AG04450 (cell line): ENCODE results near the gene PCGF1. TPM values are rescaled to one million over a fixed set of nuclear protein-coding genes. Genes with fewer than 3 reads are reported as not detected.

Experiments
- CTCF ChIA-PET: fragments of 300-600, 350-600 bp; formaldehyde crosslinking; extraction: SDS; loops from one replicate; lab custom pipeline; 2022; ENCODE audit warnings: antibody characterized with exemption, inconsistent platforms; lab: Charles Lee
- POLR2A ChIA-PET: fragments of 350-600 bp; formaldehyde crosslinking; extraction: SDS; loops from one replicate; lab custom pipeline; 2021; ENCODE audit warnings: antibody characterized with exemption, inconsistent platforms; lab: Yijun Ruan, JAX
- DNase-seq: peaks from one replicate; pipeline ENCODE4 v3.0.0-alpha.2; 2011; ENCODE audit warnings: low read depth, low spot score
- H3K27ac ChIP-seq: one replicate; pipeline ENCODE4 v1.5.1; 2012; ENCODE audit warnings: low read depth, low read length, control low read depth
- H3K27me3 ChIP-seq: one replicate; pipeline ENCODE4 v1.6.0; 2012; ENCODE audit warnings: low read length; ENCODE audit not compliant: control insufficient read depth, insufficient read depth
- H3K4me3 ChIP-seq: 2 replicates; pipeline ENCODE4 v1.5.1; 2011; ENCODE audit warnings: mild to moderate bottlenecking, low read depth, low read length, control low read depth
- H3K9me3 ChIP-seq: 2 replicates; pipeline ENCODE4 v1.5.1; 2012; ENCODE audit warnings: low read length; ENCODE audit not compliant: control insufficient read depth, insufficient read depth
- polyA plus RNA-seq: library from polyadenylated mRNA; depleted of rRNA; stranded (reverse); fragments of >200 nt; gene quantifications from 2 replicates; pipeline ENCODE4 v1.2.3, GENCODE V29; 2011
- TF ChIP-seq, protein P1 (sequence below): IDR thresholded peaks from 2 replicates; pipeline ENCODE4 v1.5.1; 2011; ENCODE audit warnings: low read depth, low read length, control low read depth, inconsistent platforms

Gene PCGF1
- polyA plus RNA-seq, 1 experiment: 20.9 TPM

DNA sequence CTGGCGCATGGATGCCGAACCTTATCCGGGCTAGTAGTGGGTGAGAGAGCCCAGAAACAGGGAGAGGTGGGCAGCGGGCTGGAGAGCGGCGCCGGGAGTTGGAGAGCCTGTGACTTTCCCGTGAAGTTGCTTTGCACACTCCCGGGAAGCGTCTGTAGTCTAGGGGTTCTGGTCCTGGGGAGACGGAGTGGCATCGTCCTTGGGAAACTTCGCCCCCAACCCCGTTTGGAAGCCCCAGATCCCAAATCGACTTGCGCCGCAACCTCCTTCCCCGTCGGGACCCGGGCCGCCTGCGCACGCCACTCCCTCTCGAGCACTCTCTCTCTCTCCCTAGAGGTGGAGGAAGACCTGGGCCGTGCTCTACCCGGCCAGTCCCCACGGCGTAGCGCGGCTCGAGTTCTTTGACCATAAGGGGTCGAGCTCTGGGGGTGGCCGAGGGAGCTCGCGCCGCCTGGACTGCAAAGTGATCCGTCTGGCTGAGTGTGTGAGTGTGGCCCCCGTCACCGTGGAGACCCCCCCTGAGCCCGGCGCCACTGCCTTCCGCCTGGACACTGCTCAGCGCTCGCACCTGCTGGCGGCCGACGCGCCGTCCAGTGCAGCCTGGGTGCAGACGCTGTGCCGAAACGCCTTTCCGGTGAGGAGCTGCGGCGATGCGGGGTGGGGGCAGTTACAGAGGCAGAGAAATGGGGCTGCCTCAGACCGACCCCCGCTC is 47.5 kb upstream of the PCGF1 start:
- TF ChIP-seq, protein P1, sequence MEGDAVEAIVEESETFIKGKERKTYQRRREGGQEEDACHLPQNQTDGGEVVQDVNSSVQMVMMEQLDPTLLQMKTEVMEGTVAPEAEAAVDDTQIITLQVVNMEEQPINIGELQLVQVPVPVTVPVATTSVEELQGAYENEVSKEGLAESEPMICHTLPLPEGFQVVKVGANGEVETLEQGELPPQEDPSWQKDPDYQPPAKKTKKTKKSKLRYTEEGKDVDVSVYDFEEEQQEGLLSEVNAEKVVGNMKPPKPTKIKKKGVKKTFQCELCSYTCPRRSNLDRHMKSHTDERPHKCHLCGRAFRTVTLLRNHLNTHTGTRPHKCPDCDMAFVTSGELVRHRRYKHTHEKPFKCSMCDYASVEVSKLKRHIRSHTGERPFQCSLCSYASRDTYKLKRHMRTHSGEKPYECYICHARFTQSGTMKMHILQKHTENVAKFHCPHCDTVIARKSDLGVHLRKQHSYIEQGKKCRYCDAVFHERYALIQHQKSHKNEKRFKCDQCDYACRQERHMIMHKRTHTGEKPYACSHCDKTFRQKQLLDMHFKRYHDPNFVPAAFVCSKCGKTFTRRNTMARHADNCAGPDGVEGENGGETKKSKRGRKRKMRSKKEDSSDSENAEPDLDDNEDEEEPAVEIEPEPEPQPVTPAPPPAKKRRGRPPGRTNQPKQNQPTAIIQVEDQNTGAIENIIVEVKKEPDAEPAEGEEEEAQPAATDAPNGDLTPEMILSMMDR: no peak
- ChIA-PET POLR2A (interaction anchor here (0.9 to 1.0 kb wide), 2 partner anchors 12 to 23 kb away, joined by 3 to 7 read pairs; no protein-coding TSS in a partner anchor), CTCF (no interaction called here)
- H3K4me3 ChIP-seq: peak overlapping the region; percentile 97
- H3K27ac ChIP-seq: peak overlapping the region; percentile 47
- H3K27me3 ChIP-seq: no peaks in the 10 kb centered on the region
- DNase-seq: no peak
- H3K9me3 ChIP-seq: no peaks in the 10 kb centered on the region; the same call in 1 of the 2 replicates

DNA sequence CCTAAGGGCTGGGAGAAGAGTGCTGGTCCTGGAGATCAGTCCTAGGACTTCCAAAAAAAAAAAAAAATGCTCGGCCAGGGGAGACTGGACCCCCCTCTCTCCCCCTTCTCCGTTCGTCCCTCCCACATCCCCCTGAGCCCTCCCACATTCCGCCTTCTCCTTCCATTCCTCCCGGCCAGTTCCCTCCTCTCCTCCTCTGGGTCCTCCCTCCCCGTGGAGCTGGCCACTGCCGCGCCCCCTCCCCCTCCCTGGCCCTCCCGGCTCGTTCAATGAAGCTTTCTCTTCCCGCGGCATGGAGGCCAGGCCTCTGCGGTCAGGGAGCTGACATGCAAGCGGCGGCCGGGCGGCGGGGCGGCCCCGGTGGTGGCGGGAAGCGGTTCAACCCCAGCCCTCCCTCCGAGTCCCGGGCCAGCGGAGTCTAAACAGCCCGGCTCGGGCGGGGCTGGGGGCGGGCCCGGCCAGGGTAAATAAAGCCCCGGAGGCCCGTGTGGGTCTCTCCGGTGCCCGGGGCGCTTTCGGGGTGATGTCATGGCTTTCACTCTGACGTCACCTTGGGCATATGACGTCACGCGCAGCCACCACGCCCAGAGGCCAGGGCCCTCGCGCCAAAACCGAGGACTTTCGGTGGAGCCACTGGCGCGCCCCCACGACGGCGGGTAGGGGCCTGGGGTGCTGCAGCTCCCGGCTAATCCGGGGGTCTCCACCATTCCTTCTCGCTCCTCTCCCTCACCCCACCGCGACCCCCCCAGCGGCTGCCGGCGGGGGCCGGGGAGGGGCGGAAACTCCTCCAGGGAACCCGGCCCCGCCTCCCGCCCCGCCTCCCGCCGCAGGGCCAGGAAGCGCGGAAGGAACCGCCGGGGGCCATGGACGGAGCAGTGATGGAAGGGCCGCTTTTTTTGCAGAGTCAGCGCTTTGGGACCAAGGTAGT is 46.7 kb upstream of the PCGF1 start, which contains the start of the genes DOK1 and LOXL3:
DOK1 (plus strand) TSS at position 829 of the 928 bp plus-strand sequence; CDS start at position 864, 35 bp downstream.
LOXL3 (minus strand) TSS at position 51 of the 928 bp plus-strand sequence. CDS start 1,308 bp downstream, outside the sequence.
- TF ChIP-seq, protein P1: no peak
- H3K9me3 ChIP-seq: peaks cover 4% of the 10 kb centered on the region; the same call in 1 of the 2 replicates
- H3K27ac ChIP-seq: peak within 1 kb of the TSS; percentile 91
- peak within 1 kb of the TSS; percentile 97 for H3K4me3 ChIP-seq
- ChIA-PET CTCF (interaction anchor here (0.6 to 1.0 kb wide), 5 partner anchors 22 to 322 kb away, joined by 4 to 10 read pairs (median 5); no protein-coding TSS in a partner anchor), POLR2A (interaction anchor here (0.6 to 1.2 kb wide), 12 partner anchors 13 to 97 kb away, joined by 3 to 15 read pairs (median 5); no protein-coding TSS in a partner anchor)
- DNase-seq: peak; percentile 83
- H3K27me3 ChIP-seq: no peaks in the 10 kb centered on the region

DNA sequence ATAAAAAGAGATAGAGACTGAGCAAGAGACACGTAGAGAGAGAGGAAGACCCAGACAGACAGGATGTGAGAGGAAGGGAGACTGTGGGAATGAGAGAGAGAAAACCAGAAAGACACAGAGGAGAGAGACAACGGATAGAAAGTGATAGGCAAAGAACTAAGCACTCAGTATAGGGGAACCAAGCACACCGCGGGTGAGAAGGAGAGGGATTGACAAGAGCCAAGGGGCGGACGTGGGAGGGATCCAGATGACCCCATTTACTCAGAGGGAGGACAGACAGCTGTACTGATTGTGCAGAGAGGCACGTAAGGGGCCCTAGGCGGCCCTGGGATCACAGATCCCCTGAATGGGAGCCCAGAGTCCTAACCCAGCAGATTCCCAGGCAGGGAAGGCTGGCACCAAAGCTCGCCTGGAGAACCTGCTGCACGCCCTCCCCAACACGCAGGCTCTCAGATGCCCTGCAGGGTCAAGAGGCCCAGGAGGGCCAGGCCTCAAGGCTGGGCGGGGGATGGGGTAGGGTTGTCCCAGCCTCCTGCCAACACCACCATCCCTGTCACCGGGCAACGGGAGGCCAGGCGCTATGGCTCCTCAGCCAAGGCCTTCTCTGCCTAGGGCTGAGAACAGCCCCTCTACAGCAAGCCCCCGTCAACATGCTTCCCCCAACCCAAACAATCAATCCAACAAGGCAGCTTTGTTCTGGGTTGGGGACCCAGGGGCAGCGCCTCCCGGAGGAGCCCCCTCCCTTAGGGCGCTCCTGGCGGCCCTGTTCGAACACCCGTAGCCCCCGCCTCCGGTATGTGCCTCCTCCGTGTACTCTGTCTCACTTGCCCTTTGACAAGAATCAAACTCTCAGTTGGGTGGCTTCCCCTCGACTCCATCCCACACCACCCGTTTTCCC is 45.7 kb upstream of the PCGF1 start:
- no peak for DNase-seq
- Histone ChIP-seq H3K4me3 (peak overlapping the region; percentile 97), H3K27me3 (no peaks in the 10 kb centered on the region), H3K9me3 (peaks cover 6% of the 10 kb centered on the region; the same call in 1 of the 2 replicates), H3K27ac (peak overlapping the region; percentile 47)
- POLR2A ChIA-PET: interaction anchor here (0.6 to 1.2 kb wide), 10 partner anchors 12 to 71 kb away, joined by 3 to 9 read pairs (median 5); no protein-coding TSS in a partner anchor
- CTCF ChIA-PET: interaction anchor here (0.6 to 1.0 kb wide), 2 partner anchors 32 to 34 kb away, joined by 3 to 5 read pairs; no protein-coding TSS in a partner anchor
- TF ChIP-seq, protein P1: no peak
